HG03457 (cell line): Measurements from ENCODE around the gene KCTD6.

Experiments
- ATAC-seq: cut with Tn5 transposase; IDR thresholded peaks from one replicate; pipeline ENCODE4 v1.9.1; 2021; ENCODE audit warnings: moderate number of reproducible peaks; ENCODE audit not compliant: unreplicated experiment

KCTD6 gene

GRCh38 chr3:58551636-58552180 lies 59.8 kb downstream of the KCTD6 start:
- no peak for ATAC-seq
